T-helper 22 cell (primary cell): ENCODE measurements around the gene EXOC4.

Experiments
- DNase-seq: peaks from one replicate; pipeline ENCODE4 v3.0.0-alpha.2; 2020; ENCODE audit warnings: low read depth

The EXOC4 gene

DNA sequence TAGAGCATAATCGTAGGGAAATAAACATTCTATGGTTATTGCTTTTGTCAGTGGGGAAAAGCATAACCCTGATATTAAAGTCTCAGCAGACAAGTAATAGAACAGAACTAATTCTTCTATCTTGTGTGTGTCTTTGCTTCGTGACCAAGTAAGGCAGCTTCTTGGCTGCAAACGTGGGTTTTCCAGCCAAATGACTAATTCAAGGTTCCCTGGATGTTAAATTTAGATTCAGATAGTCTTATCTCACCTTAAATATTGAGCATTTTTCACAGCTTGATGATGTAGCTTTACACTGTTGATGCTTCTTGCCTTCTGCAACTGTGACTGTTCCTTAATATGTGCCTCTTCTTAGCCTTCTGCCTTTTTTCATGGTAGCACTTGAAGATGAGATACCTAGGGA, 113.0 kb downstream of the EXOC4 start:
- DNase-seq, result no peak

DNA sequence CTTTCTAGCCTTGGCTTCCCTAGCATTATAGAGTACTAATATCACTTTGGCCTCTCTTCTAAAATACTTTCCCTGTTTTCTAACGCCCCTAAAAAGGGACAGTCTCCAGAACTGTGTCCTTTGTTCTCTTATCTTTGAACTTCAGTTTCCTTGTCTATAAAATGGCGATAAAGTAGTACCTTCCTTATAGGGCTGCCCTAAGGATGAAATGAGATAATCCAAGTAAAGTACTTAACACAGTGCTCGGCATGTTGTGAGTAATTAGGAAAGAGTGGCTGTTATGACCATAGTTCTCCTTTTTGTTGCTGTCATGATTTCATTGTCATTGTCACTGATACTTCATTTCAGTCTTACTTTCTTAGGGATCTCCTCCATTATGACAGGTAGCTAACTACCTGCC, 114.7 kb downstream of the EXOC4 start:
- no peak for DNase-seq

GRCh38 chr7:133369130-133369529, 116.3 kb downstream of the EXOC4 start:
- no peak for DNase-seq

DNA sequence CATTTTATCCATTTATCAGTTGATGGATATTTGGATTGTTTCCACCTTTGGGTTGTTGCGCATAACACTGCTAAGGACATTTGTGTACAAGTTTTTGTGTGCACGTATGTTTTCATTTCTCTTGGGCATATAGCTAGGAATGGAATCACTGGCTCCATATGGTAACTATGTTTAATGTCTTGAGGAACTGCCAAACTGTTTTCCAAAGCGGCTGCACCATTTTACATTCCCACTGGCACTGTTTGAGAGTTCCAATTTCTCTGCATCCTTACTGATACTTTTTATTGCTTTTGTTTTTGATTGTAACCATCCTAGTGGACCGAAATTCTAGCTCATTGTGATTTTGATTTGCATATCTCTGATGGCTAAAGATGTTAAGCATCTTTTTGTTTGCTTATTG, 118.7 kb downstream of the EXOC4 start:
- no peak for DNase-seq

GRCh38 chr7:133372337-133372736, 119.5 kb downstream of the EXOC4 start:
- DNase-seq, result no peak

- DNase-seq, result no peak
Observed at GRCh38 chr7:133376514-133376913, 123.6 kb downstream of the EXOC4 start.

- DNase-seq, result no peak
Observed at GRCh38 chr7:133381965-133382364, 129.1 kb downstream of the EXOC4 start.

DNA sequence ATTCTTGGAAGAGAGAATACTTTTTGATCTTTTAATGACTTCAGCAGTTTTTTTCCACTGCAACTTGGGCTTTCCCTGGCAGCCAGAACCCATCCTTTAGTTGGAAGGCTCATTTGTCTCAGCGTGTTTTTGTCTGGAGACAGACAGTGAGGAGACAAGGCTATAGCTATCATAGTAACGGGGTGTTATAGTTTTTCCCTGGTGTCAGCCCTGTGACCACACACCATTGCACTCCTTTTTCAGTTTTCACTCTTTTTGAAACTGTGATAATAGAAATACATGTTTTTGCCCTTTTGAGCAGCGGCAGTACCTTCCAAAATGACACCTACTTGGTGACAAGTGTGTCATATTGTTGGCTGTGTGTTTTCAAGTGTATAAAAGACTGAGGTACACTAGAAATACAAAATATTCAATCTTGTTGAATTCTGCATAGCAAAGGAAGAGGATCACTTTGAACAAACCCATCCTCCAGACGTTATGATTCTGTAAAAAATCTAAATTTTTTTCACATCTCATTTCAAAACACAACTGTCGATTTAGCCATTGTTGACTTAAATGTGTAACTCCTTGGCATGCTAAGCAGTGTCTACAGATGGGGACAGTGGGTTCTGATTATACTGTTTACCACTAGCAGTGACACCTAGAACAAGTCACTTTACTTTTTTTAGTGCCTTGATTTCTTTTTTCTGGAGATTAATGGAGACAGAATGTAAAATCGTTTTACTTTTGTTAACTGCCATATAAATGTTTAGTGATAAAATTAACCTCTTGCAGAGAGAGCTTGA, 130.1 kb downstream of the EXOC4 start:
- no peak for DNase-seq

GRCh38 chr7:133386205-133386604, 133.3 kb downstream of the EXOC4 start:
- DNase-seq, result no peak

GRCh38 chr7:133389727-133390126, 136.8 kb downstream of the EXOC4 start:
- no peak for DNase-seq

GRCh38 chr7:133391206-133391605, 138.3 kb downstream of the EXOC4 start:
- no peak for DNase-seq

DNA sequence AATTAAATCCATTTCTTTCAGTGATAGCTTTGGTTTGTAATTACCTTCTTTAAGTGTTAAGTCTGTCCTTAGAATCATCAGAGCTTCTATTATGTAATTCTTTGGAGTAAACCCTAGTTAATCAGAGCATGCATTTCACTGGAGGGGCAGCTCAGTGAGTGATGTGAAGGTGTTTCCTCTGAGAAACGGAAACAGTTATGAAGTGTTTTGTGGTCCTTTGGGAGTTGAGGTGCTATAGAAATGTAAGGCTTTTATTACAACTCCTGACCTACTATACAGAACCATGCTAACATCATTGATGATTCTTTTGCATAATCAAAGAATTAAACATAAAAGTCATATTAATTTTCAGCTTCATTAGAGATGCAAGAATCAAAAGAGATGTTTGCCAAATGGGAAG, 141.5 kb downstream of the EXOC4 start:
- DNase-seq, result no peak

GRCh38 chr7:133395551-133395950, 142.7 kb downstream of the EXOC4 start:
- DNase-seq, result no peak

GRCh38 chr7:133398506-133398905, 145.6 kb downstream of the EXOC4 start:
- no peak for DNase-seq

DNA sequence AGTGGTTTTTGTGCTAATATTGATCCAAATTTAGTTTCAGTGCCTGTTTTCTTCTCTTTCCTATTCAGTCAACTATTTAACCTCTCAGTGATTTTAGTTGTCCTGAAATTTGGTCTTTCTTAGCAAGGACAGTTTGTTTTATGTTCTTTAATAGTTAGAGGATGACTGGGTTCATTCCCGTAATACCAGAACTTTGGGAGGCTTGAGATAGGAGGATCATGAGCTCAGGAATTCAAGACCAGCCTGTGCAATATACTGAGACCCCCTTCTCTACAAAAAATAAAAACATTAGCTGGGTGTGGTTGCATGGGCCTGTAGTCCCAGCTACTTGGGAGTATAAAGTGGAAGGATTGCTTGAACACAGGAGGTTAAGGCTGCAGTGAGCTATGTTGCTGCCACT, 148.3 kb downstream of the EXOC4 start:
- no peak for DNase-seq

- no peak for DNase-seq
Observed at GRCh38 chr7:133408212-133408611, 155.3 kb downstream of the EXOC4 start.

- no peak for DNase-seq
Observed at GRCh38 chr7:133409421-133409820, 156.5 kb downstream of the EXOC4 start.

DNA sequence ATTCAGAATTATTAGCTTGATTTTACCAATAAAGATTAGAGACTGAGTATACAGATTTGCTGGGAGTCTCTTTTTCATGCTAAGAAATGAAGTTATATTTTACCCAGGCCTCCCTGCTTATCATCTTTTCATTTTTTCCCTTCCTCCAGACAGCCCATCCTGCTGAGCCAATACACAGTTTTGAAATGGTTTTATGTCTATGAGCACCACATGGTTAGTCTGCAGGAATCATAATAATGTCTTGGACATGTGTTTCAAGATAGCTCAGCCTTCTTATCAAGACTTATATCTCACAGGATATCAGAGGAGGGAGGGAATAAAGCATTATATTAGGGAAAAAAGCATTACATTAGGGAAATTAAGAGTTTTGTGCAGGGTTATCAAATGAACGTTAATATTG, 157.1 kb downstream of the EXOC4 start:
- no peak for DNase-seq

DNA sequence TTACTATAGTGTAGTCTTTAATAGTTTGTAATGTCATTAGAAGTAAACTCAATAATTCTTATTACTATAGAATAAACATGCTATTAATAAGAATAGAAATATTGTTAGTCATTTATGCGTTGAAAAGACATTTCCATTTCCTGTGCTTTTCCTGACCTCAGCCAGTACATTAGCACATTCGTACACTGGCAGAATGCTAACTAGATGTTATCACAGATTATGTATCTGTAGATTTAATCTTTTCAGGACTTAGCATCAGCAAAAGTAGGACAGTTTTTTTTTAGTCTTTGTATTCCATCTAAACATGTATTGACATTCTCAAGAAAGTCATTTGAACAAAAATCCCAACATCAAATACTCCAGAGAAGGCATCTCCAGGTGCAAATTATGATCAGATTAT, 158.5 kb downstream of the EXOC4 start:
- no peak for DNase-seq

DNA sequence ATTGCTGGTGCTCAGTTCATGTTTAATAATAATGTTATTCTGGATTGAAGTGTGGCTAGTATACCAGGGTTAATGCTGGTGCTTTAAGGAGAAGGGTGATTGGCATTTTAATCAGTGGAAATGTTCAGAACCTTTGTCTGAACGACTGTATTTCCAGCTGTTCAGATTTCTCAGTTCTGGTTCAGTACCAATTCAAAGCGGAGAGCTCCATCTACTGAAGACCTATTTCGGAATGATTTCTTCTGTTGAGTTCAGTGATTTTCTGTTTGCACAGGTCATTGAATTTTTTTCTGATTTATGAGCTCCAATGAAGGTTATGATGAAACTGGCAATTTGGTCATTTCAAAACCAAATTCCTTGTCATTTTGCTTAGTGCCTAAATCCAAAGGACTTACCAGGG, 160.1 kb downstream of the EXOC4 start:
- DNase-seq, result no peak

- DNase-seq, result no peak
Observed at GRCh38 chr7:133419041-133419440, 166.2 kb downstream of the EXOC4 start.

GRCh38 chr7:133423618-133424017, 170.7 kb downstream of the EXOC4 start:
- no peak for DNase-seq

DNA sequence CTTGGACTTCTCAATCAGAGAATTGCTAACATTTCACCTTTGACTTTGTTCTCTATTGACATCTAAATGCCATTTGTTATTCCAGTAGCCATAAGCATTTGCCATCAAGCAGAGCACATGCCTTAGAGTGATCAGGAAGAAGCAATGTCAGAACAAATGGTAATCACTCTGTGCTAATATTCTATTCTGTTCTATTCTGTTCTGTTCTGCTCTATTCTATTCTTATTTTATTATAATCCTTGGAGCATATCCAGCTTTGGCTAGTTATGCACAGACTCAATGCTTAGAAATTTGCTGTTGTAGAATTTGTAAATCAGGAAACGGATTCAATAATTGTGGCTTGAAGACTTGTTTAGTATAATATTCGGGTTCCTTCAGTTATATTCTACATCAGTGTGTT, 175.4 kb downstream of the EXOC4 start:
- DNase-seq, result no peak

- DNase-seq, result no peak
Observed at GRCh38 chr7:133428876-133429275, 176.0 kb downstream of the EXOC4 start.
